Measurements from ENCODE around the gene MT1HL1. TPM values are rescaled to one million over a fixed set of nuclear protein-coding genes. Genes with fewer than 3 reads are reported as not detected.

The MT1HL1 gene
- total and polyA plus RNA-seq, 4 donors, result 0.78 TPM; not detected in 3

GRCh38 chr1:237045278-237046016 lies 41.2 kb upstream of the MT1HL1 start:
- TF ChIP-seq YY1 (IDR thresholded peaks at IDR 0.05) (no peak), RAD21 (IDR thresholded peaks at IDR 0.05) (no peak), ATF3 (IDR thresholded peaks at IDR 0.05) (no peak), CTCF (IDR thresholded peaks at IDR 0.05; ENCODE audit: low read depth, low read length, missing input control) (no peak), RXRA (IDR thresholded peaks at IDR 0.05) (no peak), SP1 (IDR thresholded peaks at IDR 0.05) (no peak), FOXA1 (IDR thresholded peaks at IDR 0.05) (no peak), ZBTB33 (IDR thresholded peaks at IDR 0.05) (no peak), JUND (IDR thresholded peaks at IDR 0.05) (no peak), GABPA (IDR thresholded peaks at IDR 0.05 in 1 of 2, conservative IDR thresholded peaks at IDR 0.05 in 1 of 2) (no peak), HNF4G (IDR thresholded peaks at IDR 0.05) (no peak), FOXA2 (IDR thresholded peaks at IDR 0.05) (no peak), MAX (IDR thresholded peaks at IDR 0.05) (no peak), REST (IDR thresholded peaks at IDR 0.05) (no peak), TAF1 (conservative IDR thresholded peaks at IDR 0.05) (no peak)
- H3K4me1 ChIP-seq (ENCODE audit: control insufficient read depth in 4 of 4, insufficient read depth in 4 of 4, low read length in 3 of 4), result peaks cover 4 to 12% (median 10%) of the 10 kb centered on the region in 4 donors
- DNase-seq (ENCODE audit: low spot score), result no peak
- no peaks in the 10 kb centered on the region for H3K36me3 ChIP-seq (ENCODE audit: control insufficient read depth in 4 of 4, insufficient read depth in 3 of 4, low read depth in 1 of 4, low read length in 3 of 4)
- peaks cover 0 to 24% (median 9%) of the 10 kb centered on the region in 4 donors for H3K27me3 ChIP-seq (ENCODE audit: control insufficient read depth in 4 of 4, insufficient read depth in 4 of 4, low read length in 3 of 4)
- no peak overlapping the region for H3K9ac ChIP-seq (ENCODE audit: low read depth in 1 of 2, low read length in 2 of 2)
- no peak overlapping the region for H3K4me3 ChIP-seq (ENCODE audit: low read depth in 1 of 3, low read length in 3 of 3)
- H3K27ac ChIP-seq (ENCODE audit: low read depth in 1 of 2, low read length in 2 of 2), result no peak overlapping the region
- H3K9me3 ChIP-seq (ENCODE audit: control insufficient read depth in 4 of 4, low read length in 3 of 4), result peaks cover 0 to 6% (median 0%) of the 10 kb centered on the region in 4 donors
- WGBS, result 24% methylated on average over 3 of the region's 3 CpGs
